ENCODE data around the gene PRR5.

Gene PRR5

DNA sequence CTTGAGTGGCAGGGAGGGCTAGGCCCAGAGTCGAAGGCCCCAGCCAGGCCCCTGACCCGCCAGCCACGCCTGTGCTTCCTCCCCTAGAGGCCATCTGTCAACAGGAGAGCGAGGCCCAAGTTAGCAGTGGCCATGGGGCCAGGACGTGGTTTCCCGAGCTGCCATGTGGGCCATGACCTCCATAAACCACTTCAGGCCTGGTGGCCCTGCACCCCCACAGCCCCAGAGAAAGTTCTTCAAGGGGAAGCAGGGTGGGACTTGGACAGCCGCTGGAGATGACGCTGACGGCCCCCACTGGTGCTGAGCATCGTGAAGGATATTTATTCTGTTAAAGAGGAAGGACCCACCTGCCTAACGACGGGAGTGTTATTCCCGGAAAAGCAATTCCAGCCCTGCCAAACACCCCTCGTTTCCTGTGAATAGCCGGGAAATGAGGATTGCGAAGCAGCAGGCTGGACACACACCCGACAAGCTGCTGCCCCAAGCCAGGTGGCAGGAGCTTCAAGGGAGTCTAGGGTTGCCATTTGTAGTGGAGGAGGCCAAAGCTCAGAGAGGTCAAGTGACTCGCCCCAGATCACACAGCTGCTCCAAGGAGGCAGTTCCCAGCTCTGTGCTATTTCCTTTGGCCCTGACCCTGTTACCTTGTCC is 12.8 kb downstream of the PRR5 start:
- H3K4me3 ChIP-seq (ENCODE audit: low read depth, low read length): no peak overlapping the region
- no peak for DNase-seq (ENCODE audit: low read depth)
- TF ChIP-seq, protein P1, sequence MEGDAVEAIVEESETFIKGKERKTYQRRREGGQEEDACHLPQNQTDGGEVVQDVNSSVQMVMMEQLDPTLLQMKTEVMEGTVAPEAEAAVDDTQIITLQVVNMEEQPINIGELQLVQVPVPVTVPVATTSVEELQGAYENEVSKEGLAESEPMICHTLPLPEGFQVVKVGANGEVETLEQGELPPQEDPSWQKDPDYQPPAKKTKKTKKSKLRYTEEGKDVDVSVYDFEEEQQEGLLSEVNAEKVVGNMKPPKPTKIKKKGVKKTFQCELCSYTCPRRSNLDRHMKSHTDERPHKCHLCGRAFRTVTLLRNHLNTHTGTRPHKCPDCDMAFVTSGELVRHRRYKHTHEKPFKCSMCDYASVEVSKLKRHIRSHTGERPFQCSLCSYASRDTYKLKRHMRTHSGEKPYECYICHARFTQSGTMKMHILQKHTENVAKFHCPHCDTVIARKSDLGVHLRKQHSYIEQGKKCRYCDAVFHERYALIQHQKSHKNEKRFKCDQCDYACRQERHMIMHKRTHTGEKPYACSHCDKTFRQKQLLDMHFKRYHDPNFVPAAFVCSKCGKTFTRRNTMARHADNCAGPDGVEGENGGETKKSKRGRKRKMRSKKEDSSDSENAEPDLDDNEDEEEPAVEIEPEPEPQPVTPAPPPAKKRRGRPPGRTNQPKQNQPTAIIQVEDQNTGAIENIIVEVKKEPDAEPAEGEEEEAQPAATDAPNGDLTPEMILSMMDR (IDR thresholded peaks at IDR 0.05; ENCODE audit: low read depth, low read length, missing control alignments): no peak

DNA sequence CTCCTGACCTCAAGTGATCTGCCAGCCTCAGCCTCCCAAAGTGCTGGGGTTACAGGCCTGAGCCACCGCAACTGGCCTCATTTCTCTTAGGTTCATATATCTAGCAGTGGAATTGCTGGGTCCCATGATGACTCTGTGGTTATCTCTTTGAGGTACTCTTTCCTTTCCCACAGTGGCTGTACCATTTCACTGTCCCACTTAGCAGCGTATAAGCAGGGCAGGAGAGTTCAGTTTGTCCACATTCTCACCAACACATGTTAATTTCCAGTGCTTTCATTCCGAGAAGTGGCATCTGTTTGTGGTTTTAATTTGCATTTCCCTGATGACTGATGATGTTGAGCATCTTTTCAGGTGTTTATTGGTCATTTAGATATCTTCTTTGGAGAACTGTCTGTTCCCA is 16.4 kb downstream of the PRR5 start:
- no peak for DNase-seq (ENCODE audit: low read depth)
- TF ChIP-seq, protein P1 (IDR thresholded peaks at IDR 0.05; ENCODE audit: low read depth, low read length, missing control alignments): no peak
- H3K4me3 ChIP-seq (ENCODE audit: low read depth, low read length): no peak overlapping the region

DNA sequence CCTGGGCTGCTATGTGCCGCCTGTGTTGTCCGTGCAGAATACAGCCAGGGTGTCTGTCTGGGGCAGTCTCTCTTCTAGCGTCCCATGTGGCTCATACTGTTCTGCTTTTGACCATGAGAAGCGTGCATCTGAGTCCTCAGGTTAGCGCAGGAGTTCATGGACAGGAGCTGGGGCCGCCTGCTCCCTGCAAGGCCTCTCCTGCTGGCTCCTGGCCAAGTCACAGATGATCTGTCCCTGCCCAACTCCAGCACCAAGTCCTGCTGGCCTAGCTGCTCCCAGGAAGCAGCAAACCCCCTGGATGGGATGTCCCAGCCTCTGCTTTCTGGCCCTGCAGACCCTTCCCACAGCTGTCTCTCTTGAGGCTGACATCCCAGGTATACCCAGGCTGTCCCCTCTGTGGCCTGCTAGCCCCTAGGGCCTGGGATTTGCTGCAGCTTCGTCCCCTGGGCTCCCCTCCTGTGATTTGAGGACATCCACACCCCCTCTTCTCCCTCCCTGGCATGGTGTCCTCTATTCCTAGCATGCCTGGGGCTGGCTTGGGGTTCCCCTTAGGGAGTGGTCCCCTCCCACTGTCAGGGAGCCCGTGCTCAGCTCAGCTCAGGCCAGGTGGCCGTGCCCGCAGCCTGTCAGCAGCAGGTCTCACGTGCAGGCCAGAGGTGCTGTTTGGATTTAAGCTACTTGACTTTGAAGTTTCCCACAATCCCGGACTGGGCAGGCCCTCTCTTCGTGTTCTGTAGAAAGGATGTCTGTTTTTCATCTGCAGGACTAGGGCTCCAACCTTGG is 17.8 kb downstream of the PRR5 start:
- no peak overlapping the region for H3K4me3 ChIP-seq (ENCODE audit: low read depth, low read length)
- DNase-seq (ENCODE audit: low read depth): no peak
- TF ChIP-seq, protein P1 (IDR thresholded peaks at IDR 0.05; ENCODE audit: low read depth, low read length, missing control alignments): no peak

DNA sequence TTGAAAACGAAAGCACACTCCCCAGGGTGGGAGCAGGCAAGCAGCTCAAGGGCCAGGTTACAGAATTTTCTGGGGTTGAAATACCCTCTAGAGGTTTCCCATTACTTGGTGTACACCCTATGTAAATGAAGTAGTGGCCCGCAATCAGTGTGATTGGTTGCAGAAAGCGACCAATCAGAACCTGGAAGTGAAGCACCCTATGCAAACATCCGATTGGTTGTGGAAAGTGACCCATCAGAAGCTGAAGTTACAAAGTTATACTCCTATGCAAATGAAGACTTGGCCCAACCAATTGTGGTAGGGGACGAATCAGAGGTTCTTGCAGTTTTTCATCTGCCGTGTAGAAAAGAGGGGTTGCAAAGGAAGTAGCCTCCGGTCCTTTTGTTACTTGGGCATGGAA is 19.2 kb downstream of the PRR5 start:
- TF ChIP-seq, protein P1 (IDR thresholded peaks at IDR 0.05; ENCODE audit: low read depth, low read length, missing control alignments): no peak
- DNase-seq (ENCODE audit: low read depth): no peak
- no peak overlapping the region for H3K4me3 ChIP-seq (ENCODE audit: low read depth, low read length)

DNA sequence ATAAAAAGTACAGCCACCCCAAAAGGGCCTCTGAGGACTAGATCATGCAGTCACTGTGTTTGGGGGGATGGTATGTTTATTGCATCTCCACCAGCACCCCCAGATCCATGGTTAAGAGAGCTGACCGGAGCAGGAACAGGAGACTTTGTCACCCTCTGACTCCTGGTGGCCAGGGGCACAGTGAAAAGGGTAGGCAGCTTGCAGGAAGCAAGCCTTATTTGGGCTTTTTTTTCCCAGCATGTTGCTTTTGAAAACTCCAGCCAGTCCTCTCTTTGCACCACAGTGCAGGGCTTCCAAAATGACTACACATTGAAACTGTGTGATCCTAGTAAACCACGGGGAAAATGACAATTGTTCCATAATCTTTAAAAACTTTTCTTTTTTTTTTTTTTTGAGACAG is 20.6 kb downstream of the PRR5 start:
- TF ChIP-seq, protein P1 (IDR thresholded peaks at IDR 0.05; ENCODE audit: low read depth, low read length, missing control alignments): no peak
- no peak overlapping the region for H3K4me3 ChIP-seq (ENCODE audit: low read depth, low read length)
- no peak for DNase-seq (ENCODE audit: low read depth)

DNA sequence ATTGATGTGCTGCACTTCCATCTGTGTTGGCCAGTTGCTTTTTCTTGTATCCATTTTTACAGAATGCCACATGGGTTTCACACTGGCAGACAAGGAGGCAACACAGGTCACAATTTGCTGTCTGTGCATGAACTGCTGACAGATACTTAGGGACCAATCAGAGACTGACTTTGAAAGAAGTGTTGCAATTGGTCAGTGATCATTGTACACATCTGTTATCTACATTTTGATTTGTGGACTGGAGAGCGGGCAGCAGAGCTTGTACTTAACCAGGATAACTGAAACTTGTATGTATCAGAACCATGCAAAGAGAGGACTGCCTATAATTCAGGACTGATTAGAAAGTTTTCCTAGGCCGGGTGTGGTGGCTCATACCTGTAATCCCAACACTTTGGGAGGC is 21.8 kb downstream of the PRR5 start:
- no peak overlapping the region for H3K4me3 ChIP-seq (ENCODE audit: low read depth, low read length)
- DNase-seq (ENCODE audit: low read depth): no peak
- TF ChIP-seq, protein P1 (IDR thresholded peaks at IDR 0.05; ENCODE audit: low read depth, low read length, missing control alignments): no peak
